ENCODE measurements around the gene ACTRT2.

Gene ACTRT2

DNA sequence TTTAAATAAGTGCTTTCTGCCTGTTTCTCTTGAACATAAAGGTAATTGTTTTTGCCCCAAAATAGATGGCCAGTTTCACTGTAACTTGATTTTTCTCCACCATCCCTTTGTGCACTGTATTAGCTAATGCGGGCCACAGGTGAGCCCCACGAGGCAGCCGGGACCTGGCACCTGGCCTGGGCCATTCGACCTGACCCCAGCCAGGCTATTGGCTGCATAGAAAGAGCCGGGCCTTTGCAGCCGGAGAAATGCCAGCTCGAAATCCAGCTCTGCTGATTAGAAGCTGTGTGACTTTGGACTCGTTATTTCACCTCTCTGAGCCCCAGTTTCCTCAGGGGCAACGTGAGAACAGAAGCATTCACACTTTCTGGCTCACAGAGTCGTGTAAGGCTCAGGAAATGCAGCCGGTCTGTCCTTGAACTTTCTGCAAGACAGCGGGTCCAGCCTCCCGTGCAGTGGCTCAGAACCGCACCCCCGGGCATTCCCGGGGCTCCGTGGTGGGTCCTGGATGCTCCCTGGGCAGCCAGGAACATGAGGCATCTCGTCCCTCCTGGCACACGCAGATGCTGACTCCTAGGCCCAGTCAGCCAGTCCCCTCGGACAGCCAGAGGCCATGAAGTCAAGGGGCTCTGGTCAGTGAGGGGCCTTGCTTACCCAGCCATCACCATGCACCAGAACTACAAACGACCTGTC lies 37.4 kb upstream of the ACTRT2 start:
- no peak for DNase-seq

DNA sequence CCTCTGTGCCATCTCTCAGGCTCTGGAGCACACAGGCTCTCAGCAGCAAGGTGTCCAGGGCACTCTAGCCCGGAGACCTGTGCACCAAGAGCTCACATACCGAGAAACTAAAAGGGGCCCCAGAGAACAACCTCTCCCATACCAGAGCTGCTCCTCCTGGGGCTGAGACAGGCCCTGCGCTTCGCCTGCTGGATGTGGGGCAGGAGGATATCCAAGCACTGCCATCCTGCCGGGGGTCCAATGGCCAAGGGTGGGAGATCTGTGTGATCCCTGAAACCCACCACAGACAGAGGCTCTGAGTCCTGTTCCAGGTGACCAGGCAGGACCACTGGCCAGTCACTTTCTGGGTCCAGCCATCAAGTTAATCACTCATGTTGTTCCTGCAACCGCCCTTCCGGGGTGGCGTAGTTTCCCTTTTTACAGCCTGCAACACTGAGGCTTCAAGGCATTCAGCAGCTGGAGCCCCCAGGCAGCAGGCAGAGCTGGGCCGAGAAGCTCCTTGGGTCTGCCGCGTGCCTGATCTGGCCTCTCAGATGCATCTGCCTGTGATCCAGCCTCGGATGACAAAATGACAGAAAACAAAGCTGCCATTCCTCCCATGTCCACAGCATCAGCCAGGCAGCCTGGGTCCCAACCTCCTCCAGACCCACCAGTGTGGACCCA lies 36.7 kb upstream of the ACTRT2 start:
- no peak for DNase-seq

GRCh38 chr1:2985067-2985561 lies 36.2 kb upstream of the ACTRT2 start:
- no peak for DNase-seq

DNA sequence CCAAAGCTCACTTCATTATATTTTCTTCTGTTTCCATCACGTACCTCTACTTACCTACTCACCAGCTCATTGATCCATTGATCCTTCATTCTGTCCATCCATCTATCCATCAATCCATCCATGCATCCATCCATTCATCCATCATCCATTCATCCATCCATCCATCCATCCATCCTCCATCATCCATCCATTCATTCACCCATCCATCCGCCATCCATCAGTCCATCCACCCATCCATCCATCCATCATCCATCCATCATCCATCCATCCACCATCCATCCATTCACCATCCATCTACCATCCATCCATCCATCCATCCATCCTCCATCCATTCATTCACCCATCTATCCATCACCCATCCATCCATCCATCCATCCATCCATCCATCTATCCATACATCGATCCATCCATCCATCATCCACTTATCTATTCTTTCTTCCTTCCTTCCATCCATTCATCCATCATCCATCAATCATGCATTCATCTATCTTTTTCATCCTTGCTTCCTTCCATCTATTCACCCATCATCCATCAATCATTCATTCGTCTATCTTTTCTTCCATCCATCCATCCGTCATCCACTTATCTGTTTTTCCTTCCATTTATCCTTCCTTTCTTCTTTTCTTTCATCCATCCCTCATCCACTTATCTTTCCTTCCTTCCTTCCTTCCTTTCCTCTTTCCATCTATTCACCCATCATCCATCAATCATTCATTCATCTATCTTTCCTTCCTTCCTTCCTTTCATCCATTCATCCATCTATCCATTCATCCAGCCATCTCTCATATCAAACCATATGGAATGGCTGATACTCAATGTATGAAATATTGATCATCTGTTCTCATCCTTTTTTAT lies 35.3 kb upstream of the ACTRT2 start:
- DNase-seq: no peak

GRCh38 chr1:2986549-2987305 lies 34.5 kb upstream of the ACTRT2 start:
- DNase-seq: no peak

DNA sequence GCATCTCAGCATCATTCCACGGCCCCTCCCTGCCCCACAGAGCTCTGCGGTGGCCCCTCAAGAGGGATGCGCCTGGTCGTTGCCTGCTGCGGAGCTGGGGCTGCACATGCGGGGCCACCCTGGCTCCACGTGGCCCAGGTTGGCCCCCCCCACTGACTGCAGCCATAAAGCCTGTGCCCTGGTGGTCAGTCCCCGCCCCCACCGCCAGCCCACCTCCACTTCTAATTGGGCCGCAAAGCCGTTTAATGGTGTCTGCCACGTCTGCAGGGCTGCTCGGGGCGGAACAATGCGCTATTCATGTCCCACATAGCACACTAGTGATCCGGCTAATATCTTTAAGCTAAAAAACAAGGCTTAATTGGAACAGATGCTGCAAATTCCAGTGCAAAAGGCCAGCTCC lies 33.5 kb upstream of the ACTRT2 start:
- DNase-seq: no peak

GRCh38 chr1:2988256-2988655 lies 33.0 kb upstream of the ACTRT2 start:
- DNase-seq: no peak

DNA sequence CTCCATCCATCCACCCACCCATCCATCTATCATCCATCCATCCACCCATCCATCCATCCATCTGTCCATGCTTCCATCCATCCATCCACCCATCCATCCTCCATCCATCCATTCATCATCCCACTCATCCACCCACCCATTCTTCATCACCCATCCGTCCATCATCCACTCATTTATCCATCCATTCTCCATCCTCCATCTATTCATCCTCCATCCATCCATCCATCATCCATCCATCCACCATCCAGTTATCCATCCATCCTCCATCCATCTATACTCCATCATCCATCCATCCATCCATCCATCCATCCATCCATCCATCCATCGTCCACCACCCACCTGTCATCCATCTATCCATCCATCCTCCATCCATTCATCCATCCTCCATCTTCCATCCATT lies 32.1 kb upstream of the ACTRT2 start:
- DNase-seq: no peak

DNA sequence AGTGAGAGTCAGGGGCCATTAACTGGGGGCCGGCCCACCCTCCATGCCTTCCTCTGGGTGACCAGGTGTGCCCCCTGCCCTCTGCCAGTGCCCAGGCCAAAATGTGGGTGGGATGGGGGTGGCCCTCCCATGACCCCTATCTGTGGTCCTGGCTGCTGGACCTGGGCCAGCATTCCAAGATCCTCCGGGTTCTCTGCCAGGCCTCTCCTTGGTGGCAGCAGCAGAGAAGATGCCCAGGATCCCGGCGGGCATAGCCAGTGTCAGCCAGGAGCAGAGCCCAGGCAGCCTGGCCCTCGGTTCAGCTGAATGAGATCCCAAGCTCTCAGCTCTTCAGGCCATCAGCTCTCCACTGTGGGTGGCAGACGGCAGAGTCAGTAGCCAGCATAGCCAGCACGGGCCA lies 31.3 kb upstream of the ACTRT2 start:
- no peak for DNase-seq

- no peak for DNase-seq
These were observed 30.7 kb upstream of the ACTRT2 start for GRCh38 chr1:2990376-2991115.

GRCh38 chr1:2991753-2992495 lies 29.3 kb upstream of the ACTRT2 start:
- DNase-seq: no peak

DNA sequence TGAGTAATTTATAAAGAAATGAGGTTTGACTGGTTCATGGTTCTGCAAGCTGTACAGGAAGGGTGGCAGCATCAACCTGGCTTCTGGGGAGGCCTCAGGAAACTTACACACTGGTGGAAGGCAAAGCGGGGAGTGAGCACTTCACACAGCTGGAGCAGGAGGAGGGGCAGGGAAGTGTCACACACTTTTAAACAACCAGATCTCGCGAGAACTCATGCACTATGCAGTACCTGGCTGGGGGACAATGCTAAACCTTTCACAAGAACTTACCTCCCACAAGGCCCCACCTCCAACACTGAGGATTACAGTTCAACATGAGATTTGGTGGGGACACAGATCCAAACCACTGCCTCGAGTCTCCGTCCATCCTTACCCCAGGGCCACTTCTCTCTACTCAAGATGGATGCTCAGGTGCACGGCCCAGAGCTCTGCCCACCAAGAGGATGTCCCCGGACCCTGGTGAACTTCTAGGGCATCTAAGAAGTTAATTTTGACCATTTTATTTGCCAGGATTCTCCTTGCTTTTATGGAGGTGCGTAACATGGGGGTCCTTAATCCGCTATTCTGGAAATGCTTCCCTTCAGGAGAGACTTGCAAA lies 22.7 kb upstream of the ACTRT2 start:
- DNase-seq: no peak

DNA sequence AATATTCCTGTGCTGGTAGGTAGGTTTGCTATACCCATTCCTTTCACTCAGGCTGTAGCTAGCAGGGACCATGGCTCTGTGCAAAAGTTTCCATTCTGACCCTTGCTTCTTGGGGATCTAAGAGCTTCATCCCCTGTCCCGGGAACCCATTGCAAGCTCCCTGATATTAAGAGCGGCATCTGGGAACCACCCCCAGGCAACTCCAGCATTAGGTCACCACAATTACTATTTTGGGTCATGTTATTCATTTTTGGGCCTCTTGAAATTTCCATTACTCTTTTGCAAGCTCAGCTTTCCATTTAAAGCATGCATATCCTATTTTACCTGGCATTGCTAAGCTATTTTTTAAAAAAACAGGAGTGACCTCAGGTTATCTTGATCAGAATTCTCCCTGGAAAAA lies 22.1 kb upstream of the ACTRT2 start:
- DNase-seq: no peak

DNA sequence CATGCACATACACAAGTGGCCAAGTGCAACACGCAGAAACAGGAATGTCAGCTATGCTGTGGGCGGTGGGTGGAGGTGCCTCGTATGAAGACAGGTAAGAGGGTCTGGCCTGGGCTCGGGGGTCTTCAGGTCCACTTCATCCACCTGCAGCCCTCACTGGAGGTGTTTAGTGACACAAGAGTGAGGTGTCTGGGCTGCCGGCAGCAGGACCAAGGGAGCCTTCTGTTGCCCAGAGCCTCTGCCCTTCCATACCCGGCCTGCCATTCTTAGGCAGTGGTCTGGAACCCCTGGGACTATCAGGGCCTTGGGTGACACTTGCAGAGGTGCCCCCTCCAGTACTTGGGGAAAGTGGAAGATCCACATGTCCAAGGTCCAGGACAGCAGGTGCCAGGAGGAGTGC lies 21.7 kb upstream of the ACTRT2 start:
- DNase-seq: no peak

DNA sequence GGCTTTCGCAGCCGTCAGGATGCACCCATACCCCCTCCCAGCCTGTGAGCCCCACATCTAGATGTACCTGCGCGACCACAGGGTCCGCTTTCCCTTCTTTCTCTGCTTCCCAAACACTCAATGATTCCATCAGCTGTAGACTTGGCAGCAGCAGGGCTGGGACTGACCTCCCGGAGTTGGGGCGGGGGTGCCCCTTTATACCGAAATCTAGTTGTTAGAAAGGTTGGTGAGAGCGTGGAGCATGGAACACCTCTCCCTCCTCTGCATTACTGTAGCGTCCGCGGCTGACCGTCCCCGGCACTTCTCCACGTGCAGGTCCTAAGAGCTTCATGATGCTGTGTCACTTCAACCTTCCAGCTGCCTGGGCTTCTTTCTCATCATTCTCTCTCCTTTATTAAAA lies 21.1 kb upstream of the ACTRT2 start:
- DNase-seq: no peak

DNA sequence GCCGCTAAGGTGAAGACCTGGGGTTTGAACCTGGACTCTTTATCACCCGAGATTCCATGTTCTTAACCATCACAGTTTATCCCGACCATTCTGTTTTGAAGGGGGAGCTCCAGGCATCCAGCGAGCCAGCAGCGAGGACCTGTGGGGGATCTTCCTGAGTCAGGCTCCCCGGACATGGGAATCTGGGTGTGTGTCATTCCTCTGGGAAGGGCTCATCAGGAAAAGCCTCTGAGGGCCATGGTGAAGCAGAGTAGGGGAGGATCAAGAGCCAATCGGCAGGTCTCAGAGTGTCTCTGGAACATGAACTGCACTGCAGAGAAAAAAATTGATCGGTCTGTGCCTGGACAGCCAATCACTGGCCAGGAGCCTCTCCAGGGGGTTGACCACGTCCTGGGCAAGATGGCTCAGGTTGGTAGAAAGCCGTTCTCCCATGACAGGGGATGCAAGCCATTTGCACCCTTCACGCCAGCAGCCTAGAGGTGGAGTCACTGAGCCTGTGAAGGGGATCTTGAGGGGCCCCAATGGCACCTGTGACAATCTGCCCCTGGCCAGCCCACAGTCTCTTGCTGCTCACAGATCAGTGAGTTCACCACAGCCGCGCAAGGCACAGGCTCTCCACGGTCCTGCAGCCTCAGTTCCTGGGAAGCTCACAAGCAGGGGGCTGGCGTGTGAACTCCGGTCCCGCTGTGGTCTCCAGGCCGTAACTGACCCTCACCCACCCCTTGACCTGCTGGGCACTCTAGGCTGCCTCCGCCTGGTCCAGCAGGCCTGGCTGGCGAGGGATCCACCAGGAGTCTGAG lies 20.4 kb upstream of the ACTRT2 start:
- DNase-seq: no peak

DNA sequence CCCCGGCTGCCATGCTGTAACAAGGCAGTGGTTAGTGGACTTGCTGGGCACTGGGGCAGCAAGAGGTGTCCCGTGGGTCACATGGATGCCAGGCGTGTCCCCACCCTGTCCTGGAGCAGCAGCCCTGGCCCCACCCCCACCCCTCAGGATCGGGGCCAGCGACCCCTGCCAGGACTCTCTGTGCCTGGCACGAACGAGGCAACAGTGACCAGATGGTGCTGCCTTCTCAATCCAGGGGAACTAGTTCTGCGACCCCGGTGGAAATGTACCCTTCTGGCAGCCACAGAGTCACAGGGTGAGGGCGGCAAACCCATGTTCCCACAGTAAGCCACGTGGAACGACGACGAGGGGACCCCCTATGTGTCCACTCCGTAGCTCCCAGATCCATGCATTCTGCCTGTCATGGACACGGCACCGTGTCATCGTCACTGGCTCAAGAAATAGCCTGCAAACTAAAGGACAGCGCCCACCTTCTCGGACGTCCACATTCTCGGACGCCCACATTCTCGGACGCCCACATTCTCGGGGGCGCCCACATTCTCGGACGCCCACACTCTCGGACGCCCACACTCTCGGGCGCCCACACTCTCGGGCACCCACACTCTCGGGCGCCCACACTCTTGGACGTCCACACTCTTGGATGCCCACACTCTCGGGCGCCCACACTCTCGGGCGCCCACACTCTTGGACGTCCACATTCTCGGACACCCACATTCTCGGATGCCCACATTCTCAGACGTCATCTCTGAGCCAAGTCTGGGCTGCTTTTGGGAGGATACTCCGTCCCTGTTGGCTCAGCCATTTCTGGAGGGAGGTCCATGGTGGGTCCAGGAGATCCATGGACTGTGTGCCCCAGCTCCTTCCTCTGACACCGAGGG lies 19.6 kb upstream of the ACTRT2 start:
- DNase-seq: no peak

- no peak for DNase-seq
These were observed 18.8 kb upstream of the ACTRT2 start for GRCh38 chr1:3002349-3003038.

Measured in inflammatory macrophage (primary cell).